Kidney (tissue), 14 donors: Measurements from ENCODE around the gene CASS4. TPM values are rescaled to one million over a fixed set of nuclear protein-coding genes. Genes with fewer than 3 reads are reported as not detected.

Experiments used
- DNase-seq, 5 donors: peaks; one replicate each; pipeline ENCODE4 v3.0.0-alpha.2; 2013 to 2020
- FAIRE-seq: peaks from 2 replicates; lab custom pipeline; 2012; peaks lifted over from hg19 to GRCh38; lab: Jason Lieb, UNC
- H3K27ac ChIP-seq, 2 donors: one replicate each; pipeline ENCODE4 v1.7.0; 2013; ENCODE audit warnings: low read depth in 2 of 2, low read length in 2 of 2, inconsistent platforms in 1 of 2
- H3K27me3 ChIP-seq: one replicate; pipeline ENCODE4 v1.7.1; 2013; ENCODE audit warnings: low read length, inconsistent platforms; ENCODE audit not compliant: control insufficient read depth, insufficient read depth
- H3K36me3 ChIP-seq, 3 donors: one replicate each; pipeline versions ENCODE4 v1.7.0 to v1.7.1; 2013; ENCODE audit warnings: low read length in 3 of 3, control low read depth in 1 of 3, inconsistent platforms in 1 of 3; ENCODE audit not compliant: insufficient read depth in 3 of 3, control insufficient read depth in 2 of 3
- H3K4me1 ChIP-seq, 3 donors: one replicate each; pipeline versions ENCODE4 v1.7.0 to v1.7.1; 2013; ENCODE audit warnings: low read length in 3 of 3, inconsistent platforms in 1 of 3, low read depth in 1 of 3; ENCODE audit not compliant: control insufficient read depth in 2 of 3, insufficient read depth in 2 of 3
- H3K4me3 ChIP-seq, 3 donors: one replicate each; pipeline versions ENCODE4 v1.7.0 to v1.8.1; 2013; ENCODE audit warnings: low read length in 3 of 3, control low read depth in 1 of 3, inconsistent platforms in 1 of 3
- H3K9ac ChIP-seq, 3 donors: one replicate each; pipeline versions ENCODE4 v1.7.0 to v1.7.1; 2013; ENCODE audit warnings: low read length in 3 of 3, control low read depth in 1 of 3, inconsistent platforms in 1 of 3
- H3K9me3 ChIP-seq, 3 donors: one replicate each; pipeline versions ENCODE4 v1.7.0 to v1.7.1; 2013; ENCODE audit warnings: low read length in 3 of 3, control low read depth in 1 of 3, inconsistent platforms in 1 of 3; ENCODE audit not compliant: control insufficient read depth in 2 of 3, insufficient read depth in 1 of 3
- CTCF ChIP-seq: IDR thresholded peaks from 3 replicates; pipeline ENCODE4 v1.5.1; 2012; ENCODE audit warnings: mild to moderate bottlenecking, moderate library complexity, borderline replicate concordance; ENCODE audit not compliant: insufficient read depth; ENCODE audit errors: extremely low read depth
- intact Hi-C: fragments of 100-400 bp; cut with DNase I; formaldehyde crosslinking; loops from one replicate; pipeline ENCODE4 v1.11.1; 2022
- polyA plus RNA-seq: library from polyadenylated mRNA; stranded (reverse); fragments of 350-450 nt; fragmentation: Illumina TruSeq; extraction: RNeasy Lipid Tissue Mini Kit (QIAGEN cat#74804); gene quantifications from one replicate; pipeline ENCODE4 v1.2.3, GENCODE V29; 2014; ENCODE audit warnings: low read depth, low replicate concordance; ENCODE audit not compliant: insufficient read depth
- total RNA-seq: library from RNA; stranded (reverse); fragmentation: NEBNext Ultra II Directional; extraction: Animal tissue kit (Norgen Biotek cat#: 25700); gene quantifications from one replicate; pipeline ENCODE4 v1.2.1, GENCODE V29; 2021
- donor health status: control.
- donor health status: control.
- donor health status: control.
- donor health status: control.
- donor health status: control.
- donor health status: DM: yes; HTN: yes; CAD: no.
- donor health status: Normal renal cell carcinoma (clear cell type).

CASS4 gene
- total and polyA plus RNA-seq, 2 donors from 2014 or later: 0.22 to 3.0 TPM

DNA sequence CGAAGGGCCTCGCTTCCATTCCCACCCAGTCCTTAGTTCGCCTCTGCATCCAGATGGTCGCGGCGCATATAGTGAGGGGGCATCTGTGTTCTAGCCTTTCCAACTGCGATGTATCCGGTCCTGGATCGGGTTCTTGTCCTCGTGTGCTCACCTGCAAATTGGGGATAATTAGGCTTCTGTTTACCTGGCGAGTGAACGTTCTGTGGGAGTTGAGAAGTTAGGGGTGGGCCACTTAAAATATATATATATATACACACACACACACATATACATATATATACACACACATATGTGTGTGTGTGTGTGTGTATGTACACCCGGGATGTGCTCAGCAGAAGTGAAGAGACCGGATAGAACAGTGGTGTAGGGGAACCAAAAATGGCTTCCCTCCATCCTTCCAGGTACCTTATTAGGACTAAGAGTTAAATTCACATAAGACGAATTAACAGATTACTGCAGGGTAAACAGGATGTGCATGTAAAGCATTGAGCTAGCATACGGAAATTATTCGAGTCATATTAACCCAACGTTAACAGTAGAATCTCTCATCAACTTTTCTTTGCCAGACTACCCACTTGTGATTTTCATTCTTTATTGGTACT, 19.1 kb upstream of the CASS4 start:
- DNase-seq (peak in 2 of 5 donors; percentile 12 to 76), FAIRE-seq (no peak)
- H3K27ac ChIP-seq: peak overlapping the region; percentile 87 to 91

GRCh38 chr20:56393653-56394052, 18.4 kb upstream of the CASS4 start:
- no peak overlapping the region for H3K27ac ChIP-seq
- no peak for FAIRE-seq
- H3K4me1 ChIP-seq: peaks cover 0 to 15% (median 9%) of the 10 kb centered on the region in 3 donors
- no peaks in the 10 kb centered on the region for H3K9me3 ChIP-seq
- H3K9ac ChIP-seq: peak overlapping the region in 1 of 3 donors; percentile 96
- DNase-seq: no peak
- no peak for TF ChIP-seq CTCF
- H3K4me3 ChIP-seq: peak overlapping the region; percentile 96 to 100 (median 97)
- intact Hi-C loops: no loop called here
- no peaks in the 10 kb centered on the region for H3K27me3 ChIP-seq
- peaks cover 5 to 26% (median 25%) of the 10 kb centered on the region in 3 donors for H3K36me3 ChIP-seq

More for the DNA sequence above, 19.1 kb upstream of the CASS4 start:
- peaks cover 5 to 23% (median 22%) of the 10 kb centered on the region in 3 donors for H3K36me3 ChIP-seq
- H3K9ac ChIP-seq: peak overlapping the region; percentile 81 to 96 (median 96)
- peak overlapping the region; percentile 96 to 100 (median 97) for H3K4me3 ChIP-seq
- H3K9me3 ChIP-seq: no peaks in the 10 kb centered on the region
- intact Hi-C loops: no loop called here
- TF ChIP-seq CTCF: no peak
- no peaks in the 10 kb centered on the region for H3K27me3 ChIP-seq
- peaks cover 0 to 15% (median 9%) of the 10 kb centered on the region in 3 donors for H3K4me1 ChIP-seq

DNA sequence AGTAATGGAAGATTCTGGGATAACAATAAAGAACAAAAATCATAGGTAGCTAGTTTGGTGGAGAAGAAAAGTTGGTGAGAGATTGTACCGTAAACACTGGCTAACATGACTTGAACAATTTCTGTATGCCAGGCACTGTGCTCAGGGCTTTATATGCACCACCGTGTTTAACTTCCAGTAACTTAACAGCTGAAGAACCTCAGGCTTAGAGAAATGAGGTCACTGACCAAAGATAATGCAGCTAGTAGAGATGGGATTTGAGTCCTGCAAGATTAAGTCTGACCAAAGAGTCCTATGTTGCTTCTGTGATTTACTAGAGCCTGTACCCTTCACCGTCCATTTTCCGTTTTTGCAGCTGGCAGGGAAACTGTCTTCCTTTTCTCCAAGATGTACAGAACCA, 16.9 kb upstream of the CASS4 start:
- Histone ChIP-seq H3K4me1 (peaks cover 0 to 15% (median 9%) of the 10 kb centered on the region in 3 donors), H3K27ac (no peak overlapping the region), H3K9ac (no peak overlapping the region), H3K4me3 (no peak overlapping the region), H3K36me3 (peaks cover 5 to 36% (median 32%) of the 10 kb centered on the region in 3 donors), H3K9me3 (no peaks in the 10 kb centered on the region), H3K27me3 (no peaks in the 10 kb centered on the region)
- TF ChIP-seq CTCF: no peak
- no peak for FAIRE-seq
- intact Hi-C loops: no loop called here
- DNase-seq: no peak
